Measurements from ENCODE around the gene BST1.
A peak's percentile ranks its signal among the peaks of the same experiment; 100 is the strongest.

Gene BST1

GRCh38 chr4:15737255-15737654 lies 34.4 kb downstream of the BST1 start:
- 0 out of 2 replicates have a peak, but pooled peaks cover 3% of the 10 kb centered on the region for H3K36me3 ChIP-seq (ENCODE audit: low read length)
- no peak overlapping the region for H3K27ac ChIP-seq (ENCODE audit: low read depth, low read length)
- H3K4me2 ChIP-seq (ENCODE audit: low read depth, low read length, poor library complexity, severe bottlenecking) = no peak overlapping the region
- H3K9ac ChIP-seq (ENCODE audit: low read length) = no peak overlapping the region
- H3K9me3 ChIP-seq (ENCODE audit: insufficient read depth, low read length) = peaks cover 8% of the 10 kb centered on the region; the same call in 1 of the 2 replicates
- TF ChIP-seq CTCF (IDR thresholded peaks at IDR 0.05; ENCODE audit: insufficient read depth, low read length, poor library complexity, severe bottlenecking) (peak; percentile 20), EZH2phosphoT487 (conservative IDR thresholded peaks at IDR 0.05; ENCODE audit: low read length) (no peak)
- H4K20me1 ChIP-seq (ENCODE audit: low read depth, low read length) = no peaks in the 10 kb centered on the region
- H3F3A ChIP-seq (ENCODE audit: insufficient read depth) = no peaks in the 10 kb centered on the region
- no peak overlapping the region for H3K4me3 ChIP-seq (ENCODE audit: insufficient read depth, low read length, poor library complexity, severe bottlenecking)
- no peaks in the 10 kb centered on the region for H3K9me2 ChIP-seq (replicated peaks; ENCODE audit: insufficient read depth, low read length)
- H3K79me2 ChIP-seq (ENCODE audit: insufficient read depth, low read length) = no peaks in the 10 kb centered on the region
- H2AFZ ChIP-seq (ENCODE audit: low read depth, low read length, severe bottlenecking) = no peak overlapping the region
- no peaks in the 10 kb centered on the region for H3K27me3 ChIP-seq (ENCODE audit: low read length)

- peaks cover 13% of the 10 kb centered on the region; the same call in 1 of the 2 replicates for H3K9me3 ChIP-seq (ENCODE audit: insufficient read depth, low read length)
- H3K9me2 ChIP-seq (replicated peaks; ENCODE audit: insufficient read depth, low read length) = no peaks in the 10 kb centered on the region
- no peak overlapping the region for H2AFZ ChIP-seq (ENCODE audit: low read depth, low read length, severe bottlenecking)
- no peak for TF ChIP-seq CTCF (IDR thresholded peaks at IDR 0.05; ENCODE audit: insufficient read depth, low read length, poor library complexity, severe bottlenecking)
- no peak for TF ChIP-seq EZH2phosphoT487 (conservative IDR thresholded peaks at IDR 0.05; ENCODE audit: low read length)
- H3K27ac ChIP-seq (ENCODE audit: low read depth, low read length) = no peak overlapping the region
- H3K4me3 ChIP-seq (ENCODE audit: insufficient read depth, low read length, poor library complexity, severe bottlenecking) = no peak overlapping the region
- H3K27me3 ChIP-seq (ENCODE audit: low read length) = no peaks in the 10 kb centered on the region
- H3K79me2 ChIP-seq (ENCODE audit: insufficient read depth, low read length) = no peaks in the 10 kb centered on the region
- H4K20me1 ChIP-seq (ENCODE audit: low read depth, low read length) = no peaks in the 10 kb centered on the region
- no peaks in the 10 kb centered on the region for H3F3A ChIP-seq (ENCODE audit: insufficient read depth)
- no peak overlapping the region for H3K9ac ChIP-seq (ENCODE audit: low read length)
- H3K4me2 ChIP-seq (ENCODE audit: low read depth, low read length, poor library complexity, severe bottlenecking) = no peak overlapping the region
- 0 out of 2 replicates have a peak, but pooled peaks cover 3% of the 10 kb centered on the region for H3K36me3 ChIP-seq (ENCODE audit: low read length)
Observed at GRCh38 chr4:15738877-15739276, 36.0 kb downstream of the BST1 start.

- Histone ChIP-seq H3K9me2 (replicated peaks; ENCODE audit: insufficient read depth, low read length) (no peaks in the 10 kb centered on the region), H3K27me3 (ENCODE audit: low read length) (no peaks in the 10 kb centered on the region), H4K20me1 (ENCODE audit: low read depth, low read length) (no peaks in the 10 kb centered on the region), H3K36me3 (ENCODE audit: low read length) (peaks cover 3% of the 10 kb centered on the region; the same call in 1 of the 2 replicates), H3F3A (ENCODE audit: insufficient read depth) (no peaks in the 10 kb centered on the region), H3K9ac (ENCODE audit: low read length) (no peak overlapping the region), H3K27ac (ENCODE audit: low read depth, low read length) (no peak overlapping the region), H3K9me3 (ENCODE audit: insufficient read depth, low read length) (peaks cover 13% of the 10 kb centered on the region; the same call in 1 of the 2 replicates), H3K4me2 (ENCODE audit: low read depth, low read length, poor library complexity, severe bottlenecking) (no peak overlapping the region), H3K79me2 (ENCODE audit: insufficient read depth, low read length) (no peaks in the 10 kb centered on the region), H2AFZ (ENCODE audit: low read depth, low read length, severe bottlenecking) (no peak overlapping the region), H3K4me3 (ENCODE audit: insufficient read depth, low read length, poor library complexity, severe bottlenecking) (no peak overlapping the region)
- no peak for TF ChIP-seq CTCF (IDR thresholded peaks at IDR 0.05; ENCODE audit: insufficient read depth, low read length, poor library complexity, severe bottlenecking)
- TF ChIP-seq EZH2phosphoT487 (conservative IDR thresholded peaks at IDR 0.05; ENCODE audit: low read length) = no peak
Observed at GRCh38 chr4:15740764-15741404, 38.0 kb downstream of the BST1 start.
